Inflammatory macrophage (primary cell): ENCODE results near the gene GSX2.

Source experiments
- DNase-seq, 2 donors: peaks; one replicate each; pipeline ENCODE4 v3.0.0-alpha.2; 2020 to 2022
- total RNA-seq, 18 experiments: gene quantifications; one replicate each; lab custom pipeline; 2026; ENCODE audit warnings: mixed read lengths in 6 of 18, inconsistent platforms in 2 of 18; lab: John Stamatoyannopoulos, UW

The GSX2 gene
- total RNA-seq: 0 to 0.07 (median 0) reads per million in 18 experiments

DNA sequence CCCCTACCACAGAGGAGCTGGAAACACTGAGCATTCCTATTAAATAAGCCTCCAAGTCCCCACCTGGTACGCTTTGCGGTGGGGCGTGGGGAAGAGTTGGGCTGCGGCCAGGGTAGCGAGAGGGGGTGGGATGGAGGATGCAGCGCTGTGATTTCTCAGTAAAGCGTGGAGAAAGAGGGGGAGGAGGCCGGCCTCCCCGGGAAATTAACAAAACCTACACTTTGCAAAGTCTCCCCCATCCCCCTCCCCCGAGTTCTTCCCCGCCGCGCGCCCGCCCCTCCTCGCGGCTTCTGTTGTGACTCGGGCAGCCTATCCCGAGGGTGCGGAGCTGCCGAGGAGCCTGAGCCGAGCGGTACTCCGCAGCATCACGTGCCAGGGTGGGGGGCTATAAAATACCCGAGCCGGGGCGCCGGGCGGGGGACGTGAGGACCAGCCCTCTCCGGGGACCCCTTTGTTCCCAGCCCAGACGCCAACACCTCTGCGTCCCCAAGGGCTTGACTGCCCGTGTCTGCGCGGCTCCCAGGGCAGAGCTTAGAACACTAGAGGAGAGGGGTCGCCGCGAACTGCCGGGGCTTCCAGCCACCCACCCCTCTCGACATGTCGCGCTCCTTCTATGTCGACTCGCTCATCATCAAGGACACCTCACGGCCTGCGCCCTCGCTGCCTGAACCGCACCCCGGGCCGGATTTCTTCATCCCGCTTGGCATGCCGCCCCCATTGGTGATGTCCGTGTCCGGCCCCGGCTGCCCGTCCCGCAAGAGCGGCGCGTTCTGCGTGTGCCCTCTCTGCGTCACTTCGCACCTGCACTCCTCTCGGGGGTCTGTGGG is at the start of gene GSX2:
Gene GSX2 (plus strand): TSS at position 416 of the 827 bp plus-strand sequence. CDS start 182 bp downstream, at position 598.
- DNase-seq: no peak

DNA sequence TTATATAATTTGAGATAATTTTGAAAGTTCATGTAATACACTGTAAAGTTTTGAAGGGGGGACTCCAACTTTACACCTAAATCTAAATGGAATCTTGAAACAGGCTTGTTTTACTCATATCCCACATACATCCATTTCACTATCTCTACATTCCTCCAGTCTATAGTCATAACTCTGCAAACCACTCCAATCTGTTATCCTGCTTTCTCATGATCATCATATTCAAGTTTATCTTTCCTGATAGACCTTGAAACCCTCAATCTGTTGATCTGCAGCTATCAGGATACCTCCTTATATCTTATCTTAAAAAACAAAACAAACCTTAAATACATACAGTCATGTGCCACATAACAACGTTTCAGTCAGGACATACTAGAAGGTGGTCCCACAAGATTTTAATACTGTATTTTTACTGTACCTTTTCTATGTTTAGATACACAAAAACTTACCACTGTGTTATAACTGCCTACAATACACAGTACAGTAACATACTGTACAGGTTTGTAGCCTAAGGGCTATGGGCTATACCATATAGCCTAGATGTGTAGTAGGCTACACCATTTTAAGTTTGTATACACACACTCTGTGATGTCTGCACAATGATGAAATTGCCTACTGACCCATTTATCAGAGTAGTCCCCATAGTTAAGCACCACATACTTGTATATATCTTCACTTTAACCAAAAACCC is 49.6 kb upstream of the GSX2 start:
- no peak for DNase-seq

DNA sequence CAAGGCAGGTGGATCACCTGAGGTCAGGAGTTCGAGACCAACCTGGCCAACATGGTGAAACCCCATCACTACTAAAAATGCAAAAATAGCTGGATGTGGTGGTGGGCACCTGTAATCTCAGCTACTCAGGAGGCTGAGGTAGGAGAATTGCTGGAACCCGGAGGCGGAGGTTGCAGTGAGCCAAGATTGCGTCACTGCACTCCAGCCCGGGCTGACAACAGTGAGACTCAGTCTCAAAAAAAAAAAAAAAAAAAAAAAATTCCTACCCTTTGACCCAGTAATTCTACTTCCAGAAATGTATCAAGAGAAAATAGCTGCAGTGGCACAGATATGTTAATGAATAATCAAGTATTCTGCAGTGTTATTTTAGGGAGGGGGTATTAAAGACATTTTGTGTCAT is 46.6 kb upstream of the GSX2 start:
- DNase-seq: peak; percentile 43 to 56

GRCh38 chr4:54054501-54054900 is 45.5 kb upstream of the GSX2 start:
- no peak for DNase-seq

- DNase-seq: no peak
These were observed 44.5 kb upstream of the GSX2 start for GRCh38 chr4:54055494-54055893.

GRCh38 chr4:54056360-54056759 is 43.6 kb upstream of the GSX2 start:
- DNase-seq: no peak

- no peak for DNase-seq
These were observed 41.8 kb upstream of the GSX2 start for GRCh38 chr4:54058171-54058570.

DNA sequence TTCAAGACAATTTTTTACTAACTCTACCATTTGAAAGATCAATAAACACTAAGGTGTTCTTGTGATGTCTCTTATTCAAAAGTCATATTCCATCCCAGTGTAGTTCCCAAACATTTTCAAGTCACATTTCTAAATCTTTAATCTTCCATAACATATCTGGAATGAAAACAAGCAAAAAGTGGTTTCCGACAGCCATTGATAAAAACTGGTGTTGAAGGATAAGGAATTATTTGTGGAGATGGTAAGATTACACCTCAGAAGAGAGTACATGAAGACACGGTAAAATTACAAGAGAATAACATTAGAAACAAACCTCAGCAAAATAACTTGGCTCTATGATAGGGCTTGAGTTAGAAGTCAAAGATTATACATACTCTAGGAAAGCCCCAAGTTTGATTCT is 39.8 kb upstream of the GSX2 start:
- no peak for DNase-seq

- DNase-seq: no peak
These were observed 38.9 kb upstream of the GSX2 start for GRCh38 chr4:54061067-54061466.

- no peak for DNase-seq
These were observed 38.1 kb upstream of the GSX2 start for GRCh38 chr4:54061873-54062272.

DNA sequence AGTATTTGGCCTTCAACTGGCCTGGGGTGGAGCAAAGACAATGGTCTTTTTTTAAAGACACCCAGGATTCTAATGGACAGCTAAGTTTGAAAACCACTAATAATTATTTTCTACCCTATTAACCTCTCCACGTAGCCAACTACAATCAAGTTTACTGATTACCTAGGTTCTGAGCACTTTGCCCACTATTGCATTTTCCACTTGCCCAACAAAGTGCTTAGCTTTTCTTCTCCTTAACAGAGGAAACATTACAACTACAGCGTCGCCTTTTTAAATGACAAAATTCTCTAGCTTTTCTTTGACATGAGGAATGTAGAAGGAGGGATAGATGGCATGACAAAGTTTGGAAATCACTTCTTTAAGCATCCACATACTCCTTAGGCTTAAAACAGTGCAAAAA is 37.6 kb upstream of the GSX2 start:
- DNase-seq: no peak

DNA sequence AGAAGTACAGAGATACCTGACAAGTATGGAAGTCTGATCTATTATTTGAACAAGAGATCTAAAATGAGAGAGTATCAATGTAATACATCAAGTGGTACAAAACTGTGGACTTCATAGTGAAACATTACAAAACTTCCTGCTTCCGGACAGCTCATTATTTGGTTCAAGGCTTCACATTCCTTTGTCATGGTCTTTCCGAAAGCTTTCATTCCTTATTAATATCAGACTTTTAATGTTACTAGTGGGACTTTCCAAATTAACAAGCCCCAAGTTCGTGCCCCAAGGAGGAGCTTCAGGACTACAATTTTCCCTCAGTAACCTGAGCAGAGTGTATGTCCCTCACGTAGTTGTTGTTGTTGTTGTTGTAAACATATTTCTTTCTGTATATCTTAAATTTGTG is 36.7 kb upstream of the GSX2 start:
- DNase-seq: peak; percentile 31 to 40

DNA sequence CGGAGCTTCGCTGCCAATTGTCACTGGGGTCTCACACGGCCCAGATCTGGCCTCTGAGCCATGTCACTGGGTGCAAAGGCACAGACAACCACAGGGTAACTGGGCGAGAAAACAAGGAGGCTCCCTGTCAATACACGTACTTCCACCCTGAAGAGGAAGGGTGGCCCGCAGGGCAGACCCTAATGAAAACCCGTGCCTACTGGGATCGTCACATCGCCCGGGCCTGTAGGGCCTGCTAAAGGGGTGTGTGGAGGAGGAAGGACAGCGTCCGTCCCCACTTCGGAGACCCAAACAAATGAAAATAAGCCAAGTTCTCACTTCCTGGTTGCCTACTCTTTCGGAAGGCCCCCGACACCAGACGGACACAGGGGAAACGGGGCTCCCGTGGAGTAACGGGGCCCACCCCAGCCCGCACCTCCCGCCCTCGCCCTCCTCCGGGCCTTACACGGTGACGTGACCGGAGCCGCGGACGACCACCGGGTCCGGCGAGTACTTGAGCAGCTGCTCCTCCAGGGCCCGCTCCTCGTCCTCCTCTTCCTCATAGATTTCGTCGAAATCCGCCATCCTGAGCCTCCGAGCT is 36.1 kb upstream of the GSX2 start:
- peak; percentile 55 to 56 for DNase-seq

GRCh38 chr4:54064317-54065111 is 35.4 kb upstream of the GSX2 start, which contains the start of gene CHIC2:
CHIC2 (minus strand) TSS chr4:54064605; CDS start chr4:54064300, 305 bp downstream.
- DNase-seq: peak; percentile 95

- no peak for DNase-seq
These were observed 34.5 kb upstream of the GSX2 start for GRCh38 chr4:54065282-54066087.

DNA sequence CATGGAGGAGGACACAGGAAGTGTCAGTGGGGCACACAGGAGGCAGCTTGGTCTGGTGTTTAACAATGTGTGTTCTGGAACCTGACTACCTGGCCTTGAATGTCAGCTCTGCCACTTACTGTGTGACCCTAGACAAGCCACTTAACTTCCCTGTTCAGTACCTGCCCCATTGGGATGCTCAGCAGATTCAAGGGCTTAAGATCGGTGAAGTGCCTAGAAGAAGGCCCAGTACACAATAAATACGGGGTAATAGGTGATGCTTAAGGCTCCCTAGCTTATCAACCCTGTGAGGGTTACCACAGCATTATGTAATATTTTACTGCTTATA is 33.9 kb upstream of the GSX2 start:
- no peak for DNase-seq

- no peak for DNase-seq
These were observed 33.2 kb upstream of the GSX2 start for GRCh38 chr4:54066718-54067129.

DNA sequence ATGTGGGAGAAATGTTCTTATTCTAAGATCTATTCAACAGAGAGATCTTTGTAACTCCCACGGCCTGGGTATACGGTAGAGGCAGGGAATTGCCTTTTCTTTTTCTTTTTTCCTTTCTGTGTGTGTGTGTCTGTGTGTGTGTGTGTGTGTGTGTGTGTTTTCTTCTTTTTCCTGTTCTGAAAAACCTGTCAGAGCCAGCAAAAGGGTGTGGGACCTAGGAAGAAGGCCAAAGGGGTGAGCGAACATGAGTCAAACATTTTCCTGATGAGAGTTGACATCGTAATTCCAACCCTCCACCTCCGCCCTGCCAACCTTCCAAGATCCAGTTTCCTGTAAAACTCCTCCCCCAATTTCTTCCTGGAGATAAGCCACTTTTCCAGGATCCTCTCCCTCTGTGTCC is 32.8 kb upstream of the GSX2 start:
- no peak for DNase-seq

DNA sequence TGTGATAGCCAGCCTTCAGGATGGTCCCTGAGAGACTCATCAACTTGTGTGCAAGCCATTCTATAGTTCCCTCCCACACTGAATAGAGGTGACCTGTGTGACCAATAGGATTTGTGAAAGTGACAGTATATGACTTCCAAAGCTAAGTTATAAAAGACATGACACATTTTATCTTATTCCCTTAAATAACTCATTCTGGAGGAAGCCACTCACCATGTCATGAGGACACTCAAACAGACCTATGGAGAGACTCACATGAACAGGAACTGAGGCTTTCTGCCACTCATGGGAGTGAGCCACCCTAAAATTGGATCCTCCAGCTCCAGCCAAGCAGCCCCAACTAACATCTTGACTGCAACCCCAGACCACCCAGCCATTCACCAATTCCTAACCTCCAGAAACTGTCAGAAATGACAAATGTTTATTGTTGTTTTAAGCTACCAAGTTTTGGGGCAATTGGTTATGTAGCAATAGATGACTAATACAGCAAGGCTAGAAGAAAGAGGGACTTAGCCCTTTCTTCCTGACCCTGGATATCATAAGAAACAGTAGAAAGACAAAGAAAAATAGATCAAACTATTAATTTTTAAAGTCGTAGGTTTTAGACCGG is 26.6 kb upstream of the GSX2 start:
- peak; percentile 63 to 66 for DNase-seq

- DNase-seq: peak; percentile 60 to 68
These were observed 25.6 kb upstream of the GSX2 start for GRCh38 chr4:54074381-54074780.

- no peak for DNase-seq
These were observed 23.3 kb upstream of the GSX2 start for GRCh38 chr4:54076673-54077072.
